Astrocyte (in vitro differentiated cells and primary cell): ENCODE data around the gene GATB. TPM values are rescaled to one million over a fixed set of nuclear protein-coding genes. Genes with fewer than 3 reads are reported as not detected.

ENCODE experiments used
- DNase-seq: peaks from one replicate; pipeline ENCODE4 v3.0.0-alpha.2; 2010; ENCODE audit warnings: low read depth
- FAIRE-seq: peaks from 2 replicates; lab custom pipeline; 2011; peaks lifted over from hg19 to GRCh38; lab: Jason Lieb, UNC
- H2AFZ ChIP-seq: 2 replicates; pipeline ENCODE4 v1.6.0; 2012; ENCODE audit warnings: low read depth, low read length, inconsistent platforms
- H3K27ac ChIP-seq: 2 replicates; pipeline ENCODE4 v1.5.1; 2011; ENCODE audit warnings: low read depth, low read length, inconsistent platforms
- H3K27me3 ChIP-seq: 2 replicates; pipeline ENCODE4 v1.6.0; 2011; ENCODE audit warnings: low read length, inconsistent platforms; ENCODE audit not compliant: insufficient read depth
- H3K36me3 ChIP-seq: 2 replicates; pipeline ENCODE4 v1.5.1; 2011; ENCODE audit warnings: low read length, inconsistent platforms; ENCODE audit not compliant: insufficient read depth
- H3K4me1 ChIP-seq: 2 replicates; pipeline ENCODE4 v1.5.1; 2011; ENCODE audit warnings: low read length, inconsistent platforms; ENCODE audit not compliant: insufficient read depth
- H3K4me2 ChIP-seq: 2 replicates; pipeline ENCODE4 v1.6.0; 2012; ENCODE audit warnings: low read length, inconsistent platforms
- H3K4me3 ChIP-seq: 2 replicates; pipeline ENCODE4 v1.5.1; 2011; ENCODE audit warnings: low read depth, mild to moderate bottlenecking, low read length, inconsistent platforms; ENCODE audit not compliant: insufficient read depth
- H3K79me2 ChIP-seq: 2 replicates; pipeline ENCODE4 v1.6.0; 2012; ENCODE audit warnings: mild to moderate bottlenecking, low read length, inconsistent platforms; ENCODE audit not compliant: insufficient read depth
- H3K9ac ChIP-seq: 2 replicates; pipeline ENCODE4 v1.6.0; 2012; ENCODE audit warnings: mild to moderate bottlenecking, low read length, inconsistent platforms
- H3K9me3 ChIP-seq: 2 replicates; pipeline ENCODE4 v1.5.1; 2012; ENCODE audit warnings: low read depth, mild to moderate bottlenecking, low read length, inconsistent platforms; ENCODE audit not compliant: insufficient read depth
- H4K20me1 ChIP-seq: 2 replicates; pipeline ENCODE4 v1.6.0; 2012; ENCODE audit warnings: low read length, inconsistent platforms; ENCODE audit not compliant: insufficient read depth
- H3K27ac Mint-ChIP-seq: one replicate; pipeline ENCODE4 v1.8.0; 2021; ENCODE audit warnings: mild to moderate bottlenecking, mixed read lengths; ENCODE audit not compliant: unreplicated experiment
- H3K27me3 Mint-ChIP-seq: one replicate; pipeline ENCODE4 v1.8.0; 2021; ENCODE audit warnings: low read depth, mixed read lengths; ENCODE audit not compliant: unreplicated experiment
- H3K36me3 Mint-ChIP-seq: one replicate; pipeline ENCODE4 v1.8.0; 2021; ENCODE audit warnings: low read depth, mixed read lengths; ENCODE audit not compliant: unreplicated experiment
- H3K4me1 Mint-ChIP-seq: one replicate; pipeline ENCODE4 v1.8.0; 2021; ENCODE audit warnings: low read depth, mixed read lengths; ENCODE audit not compliant: unreplicated experiment
- H3K4me3 Mint-ChIP-seq: one replicate; pipeline ENCODE4 v1.8.0; 2021; ENCODE audit warnings: mild to moderate bottlenecking, moderate library complexity, mixed read lengths; ENCODE audit not compliant: unreplicated experiment
- H3K9me3 Mint-ChIP-seq: one replicate; pipeline ENCODE4 v1.8.0; 2021; ENCODE audit warnings: mild to moderate bottlenecking, mixed read lengths; ENCODE audit not compliant: unreplicated experiment
- CTCF ChIP-seq: IDR thresholded peaks from 2 replicates; pipeline ENCODE4 v1.5.1; 2011; ENCODE audit warnings: low read depth, mild to moderate bottlenecking, inconsistent platforms, low read length, moderate library complexity; ENCODE audit not compliant: insufficient read depth
- EZH2 ChIP-seq: IDR thresholded peaks from 2 replicates; pipeline ENCODE4 v1.6.1; 2012; ENCODE audit warnings: mild to moderate bottlenecking, low read length, inconsistent platforms; ENCODE audit not compliant: insufficient read depth
- total RNA-seq: library from RNA; stranded (reverse); gene quantifications from 2 replicates; pipeline ENCODE4 v1.2.1, GENCODE V29; 2021

GATB gene
- total RNA-seq, 1 donor from 2014 or later, result 20.8 TPM

DNA sequence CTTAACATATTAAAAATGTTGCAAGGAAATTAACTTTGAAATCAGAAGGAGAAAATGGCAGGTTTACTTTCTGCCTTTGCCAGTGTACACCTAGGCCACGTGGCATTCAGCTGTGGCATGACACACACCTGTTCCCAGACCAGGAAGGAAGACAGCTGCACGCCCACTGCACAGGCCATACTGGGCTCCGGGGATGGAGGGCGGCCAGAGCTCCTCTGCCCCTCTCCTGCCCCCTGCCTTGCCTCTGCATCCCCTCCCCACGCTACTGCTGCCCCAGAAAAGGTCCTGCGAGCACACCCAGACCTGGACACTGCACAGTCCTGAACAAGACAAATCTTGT lies 68.4 kb downstream of the GATB start:
- TF ChIP-seq CTCF, result no peak
- H3K36me3 ChIP-seq, result no peaks in the 10 kb centered on the region
- H3K9me3 ChIP-seq, result no peaks in the 10 kb centered on the region
- no peaks in the 10 kb centered on the region for H4K20me1 ChIP-seq
- H3K27ac ChIP-seq, result no peak overlapping the region
- no peaks in the 10 kb centered on the region for H3K79me2 ChIP-seq
- no peak overlapping the region for H3K27ac Mint-ChIP-seq
- no peak for FAIRE-seq
- H2AFZ ChIP-seq, result no peak overlapping the region
- no peaks in the 10 kb centered on the region for H3K27me3 Mint-ChIP-seq
- H3K4me3 ChIP-seq, result no peak overlapping the region
- DNase-seq, result no peak
- no peak overlapping the region for H3K4me2 ChIP-seq
- no peaks in the 10 kb centered on the region for H3K36me3 Mint-ChIP-seq
- H3K4me3 Mint-ChIP-seq, result no peak overlapping the region
- H3K4me1 Mint-ChIP-seq, result peaks cover 43% of the 10 kb centered on the region
- peaks cover 2% of the 10 kb centered on the region for H3K9me3 Mint-ChIP-seq
- peaks cover 35% of the 10 kb centered on the region for H3K4me1 ChIP-seq
- H3K9ac ChIP-seq, result no peak overlapping the region
- no peaks in the 10 kb centered on the region for H3K27me3 ChIP-seq

- Histone ChIP-seq H2AFZ (no peak overlapping the region), H3K4me1 (peaks cover 41% of the 10 kb centered on the region), H3K79me2 (no peaks in the 10 kb centered on the region), H3K9me3 (no peaks in the 10 kb centered on the region), H3K9ac (no peak overlapping the region), H3K4me2 (no peak overlapping the region), H3K36me3 (no peaks in the 10 kb centered on the region), H4K20me1 (no peaks in the 10 kb centered on the region), H3K27me3 (no peaks in the 10 kb centered on the region), H3K27ac (no peak overlapping the region), H3K4me3 (no peak overlapping the region)
- H3K27me3 Mint-ChIP-seq, result no peaks in the 10 kb centered on the region
- H3K4me1 Mint-ChIP-seq, result peaks cover 49% of the 10 kb centered on the region
- FAIRE-seq, result no peak
- no peak overlapping the region for H3K4me3 Mint-ChIP-seq
- no peak overlapping the region for H3K27ac Mint-ChIP-seq
- H3K36me3 Mint-ChIP-seq, result no peaks in the 10 kb centered on the region
- H3K9me3 Mint-ChIP-seq, result peaks cover 2% of the 10 kb centered on the region
- no peak for DNase-seq
- TF ChIP-seq CTCF (no peak), EZH2 (no peak)
These were observed 69.0 kb downstream of the GATB start for GRCh38 chr4:151691639-151692442.

DNA sequence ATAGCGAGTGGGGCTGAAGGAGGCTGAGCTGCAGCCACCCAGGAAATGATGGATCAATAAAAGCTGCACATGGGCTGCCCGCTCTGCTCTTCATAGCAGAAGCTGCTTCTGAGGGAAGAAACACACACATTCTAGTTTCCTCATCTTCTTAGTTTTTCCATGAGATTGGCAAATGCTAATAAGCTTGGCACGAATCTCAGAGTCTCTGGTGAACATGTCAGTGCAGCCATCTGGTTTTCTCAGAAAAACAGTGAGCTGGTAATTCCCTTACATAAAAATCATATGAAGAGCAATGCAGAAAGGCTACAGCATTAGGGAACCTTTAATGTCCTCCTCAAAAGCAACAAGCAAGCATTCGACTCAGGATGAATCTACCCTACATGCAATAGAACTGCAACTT lies 69.9 kb downstream of the GATB start:
- Mint-ChIP-seq H3K27ac (peak overlapping the region; percentile 16), H3K9me3 (peaks cover 2% of the 10 kb centered on the region), H3K36me3 (no peaks in the 10 kb centered on the region), H3K27me3 (no peaks in the 10 kb centered on the region), H3K4me1 (peaks cover 52% of the 10 kb centered on the region), H3K4me3 (peak overlapping the region; percentile 41)
- Histone ChIP-seq H4K20me1 (no peaks in the 10 kb centered on the region), H3K27me3 (no peaks in the 10 kb centered on the region), H3K4me3 (no peak overlapping the region), H3K4me1 (peaks cover 42% of the 10 kb centered on the region), H3K27ac (no peak overlapping the region), H3K36me3 (no peaks in the 10 kb centered on the region), H3K4me2 (peak overlapping the region; percentile 66), H2AFZ (no peak overlapping the region), H3K9me3 (no peaks in the 10 kb centered on the region), H3K9ac (peak overlapping the region; percentile 37), H3K79me2 (no peaks in the 10 kb centered on the region)
- DNase-seq, result peak; percentile 31
- no peak for TF ChIP-seq EZH2
- no peak for TF ChIP-seq CTCF
- FAIRE-seq, result no peak
